Measurements from ENCODE around the gene PGK1.
A peak's percentile ranks its signal among the peaks of the same experiment; 100 is the strongest.

Gene PGK1

GRCh38 chrX:78092296-78092695, 11.8 kb upstream of the PGK1 start:
- TF ChIP-seq RAD21 (IDR thresholded peaks at IDR 0.05; ENCODE audit: low read depth), result peak; percentile 33
- no peak for TF ChIP-seq TCF12 (IDR thresholded peaks at IDR 0.05; ENCODE audit: low read depth)
- TF ChIP-seq USF1 (IDR thresholded peaks at IDR 0.05), result no peak
- no peak for TF ChIP-seq CEBPB (IDR thresholded peaks at IDR 0.05)
- no peak for TF ChIP-seq ZBTB7A (IDR thresholded peaks at IDR 0.05; ENCODE audit: low read depth)
- TF ChIP-seq FOXM1 (IDR thresholded peaks at IDR 0.05; ENCODE audit: borderline replicate concordance, low read depth), result no peak

- TF ChIP-seq TCF12 (IDR thresholded peaks at IDR 0.05; ENCODE audit: low read depth), result no peak
- no peak for TF ChIP-seq ZBTB7A (IDR thresholded peaks at IDR 0.05; ENCODE audit: low read depth)
- TF ChIP-seq TAF1 (IDR thresholded peaks at IDR 0.05; ENCODE audit: low read depth), result no peak
- no peak for TF ChIP-seq MAX (IDR thresholded peaks at IDR 0.05)
- TF ChIP-seq USF1 (IDR thresholded peaks at IDR 0.05), result no peak
- TF ChIP-seq FOXM1 (IDR thresholded peaks at IDR 0.05; ENCODE audit: borderline replicate concordance, low read depth), result no peak
- no peak for TF ChIP-seq RAD21 (IDR thresholded peaks at IDR 0.05; ENCODE audit: low read depth)
- TF ChIP-seq EGR1 (IDR thresholded peaks at IDR 0.05), result no peak
Measured at GRCh38 chrX:78098108-78098507, 5.9 kb upstream of the PGK1 start.

- TF ChIP-seq EGR1 (IDR thresholded peaks at IDR 0.05), result no peak
- no peak for TF ChIP-seq TCF12 (IDR thresholded peaks at IDR 0.05; ENCODE audit: low read depth)
- TF ChIP-seq CREB1 (IDR thresholded peaks at IDR 0.05; ENCODE audit: low read depth), result no peak
- TF ChIP-seq ZBTB7A (IDR thresholded peaks at IDR 0.05; ENCODE audit: low read depth), result no peak
- no peak for TF ChIP-seq FOXM1 (IDR thresholded peaks at IDR 0.05; ENCODE audit: borderline replicate concordance, low read depth)
- TF ChIP-seq NFIC (IDR thresholded peaks at IDR 0.05), result no peak
- TF ChIP-seq USF1 (IDR thresholded peaks at IDR 0.05), result no peak
- TF ChIP-seq RAD21 (IDR thresholded peaks at IDR 0.05; ENCODE audit: low read depth), result no peak
- no peak for TF ChIP-seq REST (IDR thresholded peaks at IDR 0.05; ENCODE audit: low read depth)
- no peak for TF ChIP-seq MAX (IDR thresholded peaks at IDR 0.05)
- TF ChIP-seq YY1 (IDR thresholded peaks at IDR 0.05; ENCODE audit: low read depth), result no peak
- no peak for TF ChIP-seq CEBPB (IDR thresholded peaks at IDR 0.05)
- TF ChIP-seq TAF1 (IDR thresholded peaks at IDR 0.05; ENCODE audit: low read depth), result no peak
- no peak for TF ChIP-seq EP300 (IDR thresholded peaks at IDR 0.05; ENCODE audit: borderline replicate concordance)
- TF ChIP-seq TEAD4 (IDR thresholded peaks at IDR 0.05), result no peak
Measured at GRCh38 chrX:78102091-78102490, 2.0 kb upstream of the PGK1 start.

- TF ChIP-seq TEAD4 (IDR thresholded peaks at IDR 0.05) (no peak), MAX (IDR thresholded peaks at IDR 0.05) (no peak), TCF12 (IDR thresholded peaks at IDR 0.05; ENCODE audit: low read depth) (no peak), RAD21 (IDR thresholded peaks at IDR 0.05; ENCODE audit: low read depth) (no peak), YY1 (IDR thresholded peaks at IDR 0.05; ENCODE audit: low read depth) (no peak), FOXM1 (IDR thresholded peaks at IDR 0.05; ENCODE audit: borderline replicate concordance, low read depth) (no peak), REST (IDR thresholded peaks at IDR 0.05; ENCODE audit: low read depth) (no peak), ZBTB7A (IDR thresholded peaks at IDR 0.05; ENCODE audit: low read depth) (no peak), TAF1 (IDR thresholded peaks at IDR 0.05; ENCODE audit: low read depth) (no peak), EP300 (IDR thresholded peaks at IDR 0.05; ENCODE audit: borderline replicate concordance) (no peak), CREB1 (IDR thresholded peaks at IDR 0.05; ENCODE audit: low read depth) (no peak), NFIC (IDR thresholded peaks at IDR 0.05) (no peak), USF1 (IDR thresholded peaks at IDR 0.05) (no peak), EGR1 (IDR thresholded peaks at IDR 0.05) (no peak)
Measured at GRCh38 chrX:78103001-78103622, 936 bp upstream of the PGK1 start.

Data from Ishikawa (cell line).